ENCODE data around the gene RFNG. TPM values are rescaled to one million over a fixed set of nuclear protein-coding genes. Genes with fewer than 3 reads are reported as not detected.

The RFNG gene
- total RNA-seq, 4 donors from 2014 or later: 11.8 to 33.7 (median 23.3) TPM

DNA sequence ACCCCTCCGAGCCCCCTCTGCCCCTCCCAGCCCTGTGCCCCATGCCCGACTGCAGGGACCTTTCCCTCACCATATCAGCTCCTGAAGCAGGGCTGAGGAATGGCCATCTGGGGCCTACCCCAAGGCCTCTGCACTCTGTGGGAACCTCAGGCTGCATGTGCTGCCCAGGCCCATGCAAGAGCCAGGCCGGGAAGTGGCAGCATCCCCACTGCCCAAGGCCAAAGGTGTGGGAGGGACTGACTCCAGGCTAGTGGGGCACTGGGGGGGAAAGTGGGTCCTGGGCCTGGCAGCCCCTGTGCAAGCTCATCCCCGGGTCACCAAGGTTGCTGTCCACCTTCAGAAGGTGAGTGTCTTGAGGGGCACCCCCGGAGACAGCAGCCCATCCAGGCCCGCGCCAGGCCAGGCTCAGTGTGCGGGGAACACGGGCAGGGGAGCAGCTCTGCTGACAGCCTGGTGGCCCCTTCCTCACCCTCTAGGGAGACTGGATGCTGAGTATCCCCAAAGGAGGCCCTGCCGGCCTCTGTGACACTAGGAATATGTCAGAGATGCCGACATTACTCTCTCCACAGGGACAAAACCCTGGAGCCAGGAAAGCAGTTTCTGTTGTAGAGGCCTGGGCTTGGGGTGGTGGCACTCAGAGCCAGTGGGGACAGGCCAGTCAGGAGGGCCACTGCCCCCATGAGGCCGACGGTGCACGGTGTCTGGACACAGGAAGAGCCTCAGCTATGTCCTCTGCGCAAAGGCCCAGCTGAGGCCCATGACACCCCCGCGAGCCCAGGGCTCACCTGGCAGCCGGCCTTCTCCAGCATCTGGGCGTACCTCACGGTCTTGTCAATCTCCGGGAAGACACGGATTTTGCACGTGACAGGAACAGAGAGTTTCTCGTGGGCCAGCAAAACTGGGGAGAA is 10.7 kb upstream of the RFNG start:
- H3K36me3 ChIP-seq: no peaks in the 10 kb centered on the region
- no peaks in the 10 kb centered on the region for H3K27me3 ChIP-seq
- no peak for DNase-seq
- no peak for TF ChIP-seq POLR2A (IDR thresholded peaks at IDR 0.05)
- TF ChIP-seq, protein P1, sequence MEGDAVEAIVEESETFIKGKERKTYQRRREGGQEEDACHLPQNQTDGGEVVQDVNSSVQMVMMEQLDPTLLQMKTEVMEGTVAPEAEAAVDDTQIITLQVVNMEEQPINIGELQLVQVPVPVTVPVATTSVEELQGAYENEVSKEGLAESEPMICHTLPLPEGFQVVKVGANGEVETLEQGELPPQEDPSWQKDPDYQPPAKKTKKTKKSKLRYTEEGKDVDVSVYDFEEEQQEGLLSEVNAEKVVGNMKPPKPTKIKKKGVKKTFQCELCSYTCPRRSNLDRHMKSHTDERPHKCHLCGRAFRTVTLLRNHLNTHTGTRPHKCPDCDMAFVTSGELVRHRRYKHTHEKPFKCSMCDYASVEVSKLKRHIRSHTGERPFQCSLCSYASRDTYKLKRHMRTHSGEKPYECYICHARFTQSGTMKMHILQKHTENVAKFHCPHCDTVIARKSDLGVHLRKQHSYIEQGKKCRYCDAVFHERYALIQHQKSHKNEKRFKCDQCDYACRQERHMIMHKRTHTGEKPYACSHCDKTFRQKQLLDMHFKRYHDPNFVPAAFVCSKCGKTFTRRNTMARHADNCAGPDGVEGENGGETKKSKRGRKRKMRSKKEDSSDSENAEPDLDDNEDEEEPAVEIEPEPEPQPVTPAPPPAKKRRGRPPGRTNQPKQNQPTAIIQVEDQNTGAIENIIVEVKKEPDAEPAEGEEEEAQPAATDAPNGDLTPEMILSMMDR (IDR thresholded peaks at IDR 0.05): no peak
- intact Hi-C loops (cut with DNase I; ENCODE audit: low total_unique reads): no loop called here
- no peak overlapping the region for H3K4me3 ChIP-seq
- peaks cover 0 to 10% of the 10 kb centered on the region in 2 donors for H3K4me1 ChIP-seq
- no peaks in the 10 kb centered on the region for H3K9me3 ChIP-seq
- no peak overlapping the region for H3K27ac ChIP-seq

DNA sequence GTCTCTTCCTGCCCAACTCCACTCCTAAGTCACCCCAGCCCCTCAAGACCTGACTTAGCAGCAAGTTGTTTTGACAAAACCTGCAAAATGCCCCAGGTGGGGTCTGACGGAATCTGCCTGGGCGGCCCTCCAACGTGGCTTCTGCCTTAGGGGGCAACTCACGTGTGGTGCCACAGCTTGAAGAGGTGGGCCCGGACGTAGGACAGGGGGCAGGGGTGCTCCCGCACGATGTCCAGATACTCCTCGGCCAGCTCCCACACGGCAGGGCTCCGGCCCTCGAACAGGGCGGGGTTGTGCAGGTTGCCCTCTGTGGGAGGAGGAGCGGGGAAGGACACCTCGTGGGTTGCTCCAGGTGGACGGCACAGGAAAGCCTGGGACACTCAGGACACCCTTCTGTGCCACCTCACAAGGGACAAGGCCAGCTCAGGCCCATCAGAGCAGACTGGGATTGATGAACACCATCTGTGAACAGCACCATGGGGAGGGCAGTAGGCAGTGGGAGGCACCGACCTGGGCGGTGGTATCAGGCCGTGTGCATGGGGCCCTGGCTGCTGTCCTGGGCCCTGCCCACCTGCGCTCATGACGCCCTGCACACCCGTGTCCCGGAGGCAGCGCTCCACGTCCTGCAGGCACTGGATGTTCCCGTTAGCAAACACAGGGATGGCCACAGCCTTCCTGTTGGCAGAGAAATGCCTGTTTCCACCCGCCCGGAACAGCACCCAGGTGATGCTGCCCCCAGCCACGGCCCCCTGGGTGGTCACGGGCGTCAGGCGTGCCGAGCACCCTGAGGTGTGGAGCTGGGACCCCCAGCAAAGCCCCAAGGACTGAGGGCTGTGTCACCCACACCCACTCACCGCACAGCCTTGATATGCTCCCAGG is 9.7 kb upstream of the RFNG start:
- no peak overlapping the region for H3K4me3 ChIP-seq
- H3K27ac ChIP-seq: no peak overlapping the region
- H3K27me3 ChIP-seq: no peaks in the 10 kb centered on the region
- H3K36me3 ChIP-seq: no peaks in the 10 kb centered on the region
- H3K4me1 ChIP-seq: peaks cover 0 to 10% of the 10 kb centered on the region in 2 donors
- no peaks in the 10 kb centered on the region for H3K9me3 ChIP-seq
- no peak for DNase-seq
- intact Hi-C loops (cut with DNase I; ENCODE audit: low total_unique reads): no loop called here
- TF ChIP-seq POLR2A (IDR thresholded peaks at IDR 0.05): no peak
- TF ChIP-seq, protein P1 (IDR thresholded peaks at IDR 0.05): no peak

DNA sequence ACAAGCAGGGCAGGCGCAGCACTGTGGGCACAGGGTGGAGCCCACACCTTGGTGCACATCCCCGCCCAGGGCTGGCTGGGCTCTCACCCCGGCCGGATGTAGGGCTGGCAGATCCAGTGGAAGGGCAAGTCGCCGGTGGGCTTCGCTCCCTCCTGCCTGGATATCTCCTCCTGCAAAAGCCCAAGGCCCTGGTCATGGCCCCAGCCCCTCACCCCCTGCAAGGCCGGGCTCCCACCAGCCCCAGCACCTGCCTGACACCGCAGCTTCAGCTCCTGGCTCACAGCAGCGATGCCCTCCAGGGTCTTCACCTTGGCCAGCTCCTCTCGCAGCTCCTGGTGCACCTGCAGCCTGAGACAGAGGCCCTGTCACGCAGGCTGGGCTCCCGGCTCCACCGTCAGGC is 9.0 kb upstream of the RFNG start:
- Histone ChIP-seq H3K27me3 (no peaks in the 10 kb centered on the region), H3K27ac (no peak overlapping the region), H3K4me3 (no peak overlapping the region), H3K4me1 (peaks cover 0 to 10% of the 10 kb centered on the region in 2 donors), H3K9me3 (no peaks in the 10 kb centered on the region), H3K36me3 (no peaks in the 10 kb centered on the region)
- TF ChIP-seq POLR2A (IDR thresholded peaks at IDR 0.05): no peak
- TF ChIP-seq, protein P1 (IDR thresholded peaks at IDR 0.05): no peak
- intact Hi-C loops (cut with DNase I; ENCODE audit: low total_unique reads): no loop called here
- DNase-seq: no peak

DNA sequence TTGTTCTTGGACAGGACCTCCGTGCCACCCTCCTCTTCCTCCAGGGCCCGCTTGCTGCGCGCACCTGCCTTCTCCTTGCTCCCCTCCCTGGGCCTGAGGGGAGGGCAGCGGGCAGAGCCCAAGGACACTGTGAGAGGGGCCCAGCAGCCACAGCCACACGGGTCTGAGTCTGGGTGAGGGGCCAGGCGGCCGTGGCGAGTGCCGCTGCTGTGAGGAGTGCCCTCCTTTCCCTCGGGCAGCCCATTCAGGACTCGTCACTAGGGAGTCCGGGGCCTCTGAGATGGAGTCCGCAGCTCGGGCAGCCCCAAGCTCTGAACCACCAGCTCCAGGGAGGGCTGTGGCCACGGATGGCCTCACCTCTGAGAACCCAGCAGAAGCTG is 8.4 kb upstream of the RFNG start:
- DNase-seq: no peak
- intact Hi-C loops (cut with DNase I; ENCODE audit: low total_unique reads): no loop called here
- no peak overlapping the region for H3K27ac ChIP-seq
- TF ChIP-seq POLR2A (IDR thresholded peaks at IDR 0.05): no peak
- TF ChIP-seq, protein P1 (IDR thresholded peaks at IDR 0.05): no peak
- H3K36me3 ChIP-seq: no peaks in the 10 kb centered on the region
- H3K4me1 ChIP-seq: peaks cover 0 to 10% of the 10 kb centered on the region in 2 donors
- H3K9me3 ChIP-seq: no peaks in the 10 kb centered on the region
- no peak overlapping the region for H3K4me3 ChIP-seq
- H3K27me3 ChIP-seq: no peaks in the 10 kb centered on the region

All from uterus (tissue), 4 donors.